MCF 10A (cell line): ENCODE results near the gene DEDD2. TPM values are rescaled to one million over a fixed set of nuclear protein-coding genes. Genes with fewer than 3 reads are reported as not detected.

Source experiments
- BruUV-seq: library from RNA; stranded (reverse); fragments of 400-500 nt; replicated peaks from 2 replicates; lab custom pipeline; 2021; lab: Mats Ljungman, UMichigan
- CTCF ChIA-PET: fragments of 300-600 bp; sonication (Branson Sonifier 250); formaldehyde crosslinking; extraction: SDS; loops from one replicate; lab custom pipeline; 2021; ENCODE audit warnings: antibody characterized with exemption, inconsistent platforms; lab: Yijun Ruan, JAX
- POLR2A ChIA-PET: fragments of 300-600, 350-650 bp; sonication (Branson Sonifier 250); formaldehyde crosslinking; extraction: SDS; loops from one replicate; lab custom pipeline; 2020; ENCODE audit warnings: antibody characterized with exemption, inconsistent platforms; lab: Yijun Ruan, JAX
- DNase-seq: peaks from one replicate; pipeline ENCODE4 v3.0.0-alpha.2; 2018; ENCODE audit not compliant: unreplicated experiment
- H3K27ac Mint-ChIP-seq: one replicate; pipeline ENCODE4 v1.8.0; 2022; ENCODE audit warnings: mild to moderate bottlenecking, low read depth, mixed read lengths; ENCODE audit not compliant: unreplicated experiment
- H3K27me3 Mint-ChIP-seq: one replicate; pipeline ENCODE4 v1.8.0; 2022; ENCODE audit warnings: mixed read lengths; ENCODE audit not compliant: insufficient read depth, unreplicated experiment
- H3K36me3 Mint-ChIP-seq: one replicate; pipeline ENCODE4 v1.8.0; 2022; ENCODE audit warnings: mild to moderate bottlenecking, moderate library complexity, mixed read lengths; ENCODE audit not compliant: insufficient read depth, unreplicated experiment
- H3K4me1 Mint-ChIP-seq: one replicate; pipeline ENCODE4 v1.8.0; 2022; ENCODE audit warnings: mixed read lengths; ENCODE audit not compliant: insufficient read depth, unreplicated experiment
- H3K4me3 Mint-ChIP-seq: one replicate; pipeline ENCODE4 v1.8.0; 2022; ENCODE audit warnings: mild to moderate bottlenecking, moderate library complexity, mixed read lengths; ENCODE audit not compliant: unreplicated experiment
- H3K9me3 Mint-ChIP-seq: one replicate; pipeline ENCODE4 v1.8.0; 2022; ENCODE audit warnings: mixed read lengths; ENCODE audit not compliant: unreplicated experiment
- CTCF ChIP-seq: fragments of 200-600 bp; IDR thresholded peaks from one replicate; pipeline ENCODE4 v1.8.0; 2022; ENCODE audit warnings: antibody characterized with exemption, mild to moderate bottlenecking; ENCODE audit not compliant: unreplicated experiment
- intact Hi-C: fragments of 100-400 bp; cut with micrococcal nuclease; formaldehyde crosslinking; loops from 2 replicates; pipeline ENCODE4 v1.14.1; 2022
- total RNA-seq: library from RNA; stranded (reverse); gene quantifications from 2 replicates; pipeline ENCODE4 v1.2.3, GENCODE V29; 2022

DEDD2 gene
- total RNA-seq, 1 experiment from 2014 or later = 28.5 TPM

DNA sequence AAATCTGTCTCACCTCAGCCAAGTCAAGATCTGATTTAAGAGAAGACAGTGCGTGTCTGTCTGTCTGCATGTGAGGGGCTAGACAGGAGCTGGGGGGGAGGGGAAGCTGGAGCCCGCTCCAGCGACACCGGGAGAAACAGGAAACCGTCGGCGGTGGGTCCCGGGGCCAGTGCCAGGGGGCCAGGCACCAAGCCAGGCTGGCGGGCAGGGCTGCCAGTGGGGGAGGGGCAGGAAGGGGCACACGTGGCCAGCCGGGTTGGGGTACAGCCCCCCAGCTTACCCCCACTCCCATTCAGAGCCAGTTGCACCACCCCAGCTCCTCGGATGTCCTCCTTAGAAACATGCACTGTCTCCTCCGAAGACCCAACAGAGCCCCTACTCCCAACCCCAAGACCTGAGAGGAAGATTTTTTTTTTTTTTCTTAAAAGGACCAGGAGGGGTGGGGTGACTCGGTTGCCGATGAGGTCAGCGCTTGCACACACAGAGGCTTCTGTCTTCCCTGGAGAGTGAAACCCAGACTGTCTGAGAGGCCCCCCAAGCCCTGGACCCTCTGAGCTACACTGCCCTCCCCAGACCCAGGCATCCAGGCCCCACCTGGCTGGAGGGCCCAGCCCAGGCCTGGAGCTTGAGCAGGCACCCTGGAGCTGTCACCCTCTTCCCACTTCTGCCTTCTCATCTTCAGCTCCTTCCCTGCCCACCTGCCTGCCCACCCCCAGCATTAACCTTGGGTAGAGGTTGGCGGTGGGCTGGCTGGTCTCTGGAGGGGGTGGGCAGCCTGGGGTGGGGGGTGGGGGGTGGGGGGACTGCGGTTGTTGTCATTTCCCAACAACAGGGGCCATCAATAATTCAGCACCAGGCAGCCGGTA is 33.4 kb upstream of the DEDD2 start:
- intact Hi-C loops = no loop called here
- H3K4me3 Mint-ChIP-seq = peak overlapping the region; percentile 85
- ChIA-PET CTCF (interaction anchor here (0.6 to 3.6 kb wide), 8 partner anchors 10 to 311 kb away, joined by 3 to 33 read pairs (median 4); partner anchors contain the start of gene POU2F2), POLR2A (interaction anchor here (1.2 to 4.0 kb wide), 4 partner anchors 8 to 29 kb away, joined by 5 to 22 read pairs (median 13); partner anchors contain the start of genes CIC and GSK3A)
- no TSS peak for BruUV-seq
- DNase-seq = no peak
- no peak overlapping the region for H3K27ac Mint-ChIP-seq
- no peaks in the 10 kb centered on the region for H3K27me3 Mint-ChIP-seq
- no peak for TF ChIP-seq CTCF
- H3K36me3 Mint-ChIP-seq = peaks cover 9% of the 10 kb centered on the region
- no peaks in the 10 kb centered on the region for H3K9me3 Mint-ChIP-seq
- H3K4me1 Mint-ChIP-seq = peaks cover 32% of the 10 kb centered on the region

- peaks cover 35% of the 10 kb centered on the region for H3K4me1 Mint-ChIP-seq
Measured at GRCh38 chr19:42250183-42250665, 32.7 kb upstream of the DEDD2 start.

GRCh38 chr19:42249769-42250168 is 32.3 kb upstream of the DEDD2 start:
- CTCF ChIA-PET = interaction anchor here (3.6 kb wide), 1 partner anchor 30 kb away, joined by 33 read pairs; no protein-coding TSS in a partner anchor
- Mint-ChIP-seq H3K27me3 (no peaks in the 10 kb centered on the region), H3K36me3 (peaks cover 12% of the 10 kb centered on the region), H3K27ac (no peak overlapping the region), H3K4me1 (peaks cover 40% of the 10 kb centered on the region), H3K4me3 (no peak overlapping the region), H3K9me3 (no peaks in the 10 kb centered on the region)
- no TSS peak for BruUV-seq
- POLR2A ChIA-PET = interaction anchor here (1.3 to 4.0 kb wide), 3 partner anchors 21 to 30 kb away, joined by 5 to 22 read pairs (median 21); partner anchors contain the start of gene CIC
- intact Hi-C loops = loop anchor here (10.0 kb wide), 1 partner anchor 145 kb away; the partner anchor contains the start of gene CNFN
- no peak for DNase-seq
- no peak for TF ChIP-seq CTCF

More at GRCh38 chr19:42250183-42250665, 32.7 kb upstream of the DEDD2 start:
- peak overlapping the region; percentile 35 for H3K4me3 Mint-ChIP-seq
- intact Hi-C loops = no loop called here
- no peaks in the 10 kb centered on the region for H3K9me3 Mint-ChIP-seq
- H3K27ac Mint-ChIP-seq = no peak overlapping the region
- H3K27me3 Mint-ChIP-seq = no peaks in the 10 kb centered on the region
- no peak for DNase-seq
- POLR2A ChIA-PET = interaction anchor here (1.3 to 4.0 kb wide), 3 partner anchors 20 to 30 kb away, joined by 5 to 22 read pairs (median 21); partner anchors contain the start of gene CIC
- no TSS peak for BruUV-seq
- H3K36me3 Mint-ChIP-seq = peaks cover 12% of the 10 kb centered on the region
- CTCF ChIA-PET = interaction anchor here (2.2 to 3.6 kb wide), 2 partner anchors 29 to 46 kb away, joined by 8 to 33 read pairs; no protein-coding TSS in a partner anchor
- no peak for TF ChIP-seq CTCF
